ENCODE results near the gene NCBP2L. TPM values are rescaled to one million over a fixed set of nuclear protein-coding genes. Genes with fewer than 3 reads are reported as not detected.

The NCBP2L gene
- polyA plus RNA-seq, 3 donors: not detected

GRCh38 chrX:107742700-107743191 is 34.8 kb upstream of the NCBP2L start:
- intact Hi-C loops (cut with micrococcal nuclease): no loop called here
- H3K4me1 Mint-ChIP-seq: peaks cover 15% of the 10 kb centered on the region
- H3K27me3 Mint-ChIP-seq (ENCODE audit: low read depth in 3 of 3): peaks cover 8 to 17% (median 17%) of the 10 kb centered on the region in 3 donors
- 47% methylated on average over 5 of the region's 23 CpGs for WGBS (ENCODE audit: insufficient coverage)
- Histone ChIP-seq H3K79me2 (ENCODE audit: insufficient read depth, low read length) (no peaks in the 10 kb centered on the region), H3K9ac (ENCODE audit: insufficient read depth, low read length, poor library complexity, severe bottlenecking) (no peak overlapping the region), H2AFZ (ENCODE audit: insufficient read depth, low read depth, low read length, poor library complexity, severe bottlenecking) (no peak overlapping the region), H3K27me3 (ENCODE audit: control insufficient read depth in 2 of 2, insufficient read depth in 2 of 2, low read length in 2 of 2) (no peaks in the 10 kb centered on the region), H3K27ac (ENCODE audit: low read depth in 1 of 2, low read length in 2 of 2) (no peak overlapping the region), H3K4me2 (replicated peaks; ENCODE audit: extremely low read depth, low read length, poor library complexity, severe bottlenecking) (no peak overlapping the region), H3K36me3 (replicated peaks in 1 of 2; ENCODE audit: control insufficient read depth in 1 of 2, insufficient read depth in 2 of 2, low read length in 2 of 2) (no peaks in the 10 kb centered on the region), H3K9me3 (replicated peaks in 1 of 2; ENCODE audit: control insufficient read depth in 1 of 2, insufficient read depth in 1 of 2, low read length in 2 of 2) (no peaks in the 10 kb centered on the region), H4K20me1 (ENCODE audit: insufficient read depth, low read length) (no peaks in the 10 kb centered on the region), H3K4me3 (replicated peaks in 1 of 3; ENCODE audit: low read depth in 2 of 3, low read length in 3 of 3) (no peak overlapping the region), H3K4me1 (ENCODE audit: control insufficient read depth in 1 of 2, insufficient read depth in 2 of 2, low read length in 2 of 2) (peaks cover 9% of the 10 kb centered on the region in 2 donors)
- DNase-seq: no peak
- H3K9me3 Mint-ChIP-seq: peaks cover 0 to 3% (median 0%) of the 10 kb centered on the region in 7 donors
- H3K36me3 Mint-ChIP-seq: no peaks in the 10 kb centered on the region
- TF ChIP-seq CTCF (IDR thresholded peaks at IDR 0.05): no peak
- no peak overlapping the region for H3K4me3 Mint-ChIP-seq
- H3K27ac Mint-ChIP-seq: peak overlapping the region in 1 of 7 donors; percentile 32

- no CpG with 5 or more reads among the region's 7 CpGs for WGBS (ENCODE audit: insufficient coverage)
- H3K4me1 ChIP-seq (ENCODE audit: control insufficient read depth in 1 of 2, insufficient read depth in 2 of 2, low read length in 2 of 2): peaks cover 9% of the 10 kb centered on the region in 2 donors
- Mint-ChIP-seq H3K4me1 (peaks cover 15% of the 10 kb centered on the region), H3K4me3 (no peak overlapping the region), H3K9me3 (peaks cover 0 to 3% (median 0%) of the 10 kb centered on the region in 7 donors), H3K27me3 (ENCODE audit: low read depth in 3 of 3) (peaks cover 9 to 22% (median 17%) of the 10 kb centered on the region in 3 donors), H3K27ac (no peak overlapping the region), H3K36me3 (no peaks in the 10 kb centered on the region)
- H3K79me2 ChIP-seq (ENCODE audit: insufficient read depth, low read length): no peaks in the 10 kb centered on the region
- no peak for DNase-seq
- H3K4me2 ChIP-seq (replicated peaks; ENCODE audit: extremely low read depth, low read length, poor library complexity, severe bottlenecking): no peak overlapping the region
- no peak for TF ChIP-seq CTCF (IDR thresholded peaks at IDR 0.05)
- no peaks in the 10 kb centered on the region for H4K20me1 ChIP-seq (ENCODE audit: insufficient read depth, low read length)
- H3K4me3 ChIP-seq (replicated peaks in 1 of 3; ENCODE audit: low read depth in 2 of 3, low read length in 3 of 3): no peak overlapping the region
- intact Hi-C loops (cut with micrococcal nuclease): no loop called here
- H2AFZ ChIP-seq (ENCODE audit: insufficient read depth, low read depth, low read length, poor library complexity, severe bottlenecking): no peak overlapping the region
- H3K27me3 ChIP-seq (ENCODE audit: control insufficient read depth in 2 of 2, insufficient read depth in 2 of 2, low read length in 2 of 2): no peaks in the 10 kb centered on the region
- H3K36me3 ChIP-seq (replicated peaks in 1 of 2; ENCODE audit: control insufficient read depth in 1 of 2, insufficient read depth in 2 of 2, low read length in 2 of 2): no peaks in the 10 kb centered on the region
- no peak overlapping the region for H3K27ac ChIP-seq (ENCODE audit: low read depth in 1 of 2, low read length in 2 of 2)
- H3K9ac ChIP-seq (ENCODE audit: insufficient read depth, low read length, poor library complexity, severe bottlenecking): no peak overlapping the region
- H3K9me3 ChIP-seq (replicated peaks in 1 of 2; ENCODE audit: control insufficient read depth in 1 of 2, insufficient read depth in 1 of 2, low read length in 2 of 2): no peaks in the 10 kb centered on the region
Observed at GRCh38 chrX:107743995-107744394, 33.5 kb upstream of the NCBP2L start.

All from CD14-positive monocyte (primary cell).